ENCODE measurements around the gene DGKH.
"Not testable (repeated sequence)": the region's sequence is repeated elsewhere in the genome, so short reads cannot be mapped to it uniquely, and the experiment has no call there.

Gene DGKH

DNA sequence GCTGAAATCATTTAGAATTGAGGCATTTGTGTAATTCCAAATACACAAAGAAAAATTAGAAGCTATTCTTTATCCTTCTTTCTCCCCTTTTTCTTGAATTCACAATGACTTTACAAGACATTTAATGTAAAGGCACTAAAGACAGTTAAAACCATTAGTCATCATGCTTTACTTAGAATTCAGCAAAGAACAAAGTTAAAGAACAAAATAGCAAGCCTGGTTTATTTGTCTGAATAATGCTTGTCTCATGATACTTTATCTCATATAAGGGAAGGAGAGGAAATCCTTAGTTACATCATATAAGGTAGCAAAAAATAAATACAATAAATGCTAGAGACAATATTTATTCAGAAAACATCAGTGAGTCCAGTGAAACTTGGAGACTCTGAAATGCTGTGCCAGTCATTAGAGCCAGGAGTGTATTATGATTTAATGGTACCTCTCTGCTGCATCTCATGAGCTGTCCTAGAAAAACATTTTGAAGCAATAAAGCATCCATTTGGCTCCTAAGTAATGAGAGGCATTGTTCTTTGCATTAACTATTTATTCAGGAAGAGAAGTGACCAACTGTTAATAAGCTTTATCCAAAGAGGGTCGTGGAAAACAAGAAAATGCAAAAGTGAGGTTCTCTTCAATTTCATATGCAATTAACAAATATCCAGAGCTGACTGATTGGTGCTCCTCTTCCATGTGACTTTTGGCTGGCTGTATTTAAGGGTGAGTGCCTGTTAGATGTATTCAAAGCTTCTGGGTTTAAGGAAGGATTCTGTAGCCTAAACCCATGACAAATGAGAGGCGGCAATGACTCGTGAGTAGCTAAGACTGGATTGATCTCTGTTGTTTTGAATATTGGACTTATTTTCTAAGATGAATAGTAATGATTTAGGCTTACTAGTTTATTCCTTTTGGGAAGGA is 105.0 kb downstream of the DGKH start:
- Histone ChIP-seq H3K4me3 (ENCODE audit: control insufficient read depth in 1 of 7, extremely low read depth in 1 of 7, insufficient read depth in 4 of 7, low read depth in 2 of 7, low read length in 6 of 7) (no peak overlapping the region), H3K4me1 (ENCODE audit: control extremely low read depth in 1 of 4, control insufficient read depth in 4 of 4, insufficient read depth in 4 of 4, low read length in 3 of 4) (no peaks in the 10 kb centered on the region), H3K27me3 (replicated peaks in 2 of 5; ENCODE audit: control insufficient read depth in 4 of 5, insufficient read depth in 5 of 5, low read length in 4 of 5) (no peaks in the 10 kb centered on the region), H3K27ac (ENCODE audit: insufficient read depth in 1 of 2, low read depth in 1 of 2, low read length in 2 of 2, poor library complexity in 1 of 2, severe bottlenecking in 2 of 2) (no peak overlapping the region), H3K36me3 (ENCODE audit: control insufficient read depth in 4 of 4, insufficient read depth in 4 of 4, low read length in 3 of 4) (no peaks in the 10 kb centered on the region), H3K9me3 (ENCODE audit: control extremely low read depth in 1 of 5, control insufficient read depth in 4 of 5, insufficient read depth in 2 of 5, low read depth in 1 of 5, low read length in 4 of 5) (no peaks in the 10 kb centered on the region)
- ChIA-PET CTCF (no interaction called here), POLR2A (no interaction called here)
- whole genome bisulfite sequencing (ENCODE audit: insufficient coverage) = 100% methylated on average over 3 of the region's 3 CpGs
- no peak for DNase-seq

DNA sequence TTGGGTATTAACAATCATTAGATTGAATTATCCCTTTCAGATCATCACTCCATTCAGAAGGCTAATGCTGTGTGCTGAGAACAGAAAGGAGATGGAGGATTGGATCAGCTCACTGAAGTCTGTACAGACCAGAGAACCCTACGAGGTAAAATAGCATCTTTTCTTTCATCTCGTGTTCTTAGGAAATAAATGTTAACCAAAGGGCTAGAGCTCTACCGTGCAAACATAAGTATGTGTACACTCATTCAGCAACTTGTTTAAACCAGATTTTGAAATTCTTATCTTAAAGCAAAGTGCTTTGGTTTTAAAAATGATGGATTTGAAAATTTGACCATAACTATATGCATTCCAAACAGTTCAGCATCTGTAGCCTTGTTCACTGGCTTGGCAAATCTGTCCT is 106.8 kb downstream of the DGKH start:
- no peaks in the 10 kb centered on the region for H3K4me1 ChIP-seq (ENCODE audit: control extremely low read depth in 1 of 4, control insufficient read depth in 4 of 4, insufficient read depth in 4 of 4, low read length in 3 of 4)
- 100% methylated on average over 2 of the region's 3 CpGs for WGBS (ENCODE audit: insufficient coverage)

DNA sequence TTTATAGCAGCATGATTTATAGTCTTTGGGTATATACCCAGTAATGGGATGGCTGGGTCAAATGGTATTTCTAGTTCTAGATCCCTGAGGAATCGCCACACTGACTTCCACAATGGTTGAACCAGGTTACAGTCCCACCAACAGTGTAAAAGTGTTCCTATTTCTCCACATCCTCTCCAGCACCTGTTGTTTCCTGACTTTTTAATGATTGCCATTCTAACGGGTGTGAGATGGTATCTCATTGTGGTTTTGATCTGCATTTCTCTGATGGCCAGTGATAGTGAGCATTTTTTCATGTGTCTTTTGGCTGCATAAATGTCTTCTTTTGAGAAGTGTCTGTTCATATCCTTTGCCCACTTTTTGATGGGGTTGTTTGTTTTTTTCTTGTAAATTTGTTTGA is 114.9 kb downstream of the DGKH start:
- POLR2A ChIA-PET; DNase-seq; H3K9me3 ChIP-seq (ENCODE audit: control extremely low read depth in 1 of 5, control insufficient read depth in 4 of 5, insufficient read depth in 2 of 5, low read depth in 1 of 5, low read length in 4 of 5); H3K36me3 ChIP-seq (ENCODE audit: control insufficient read depth in 4 of 4, insufficient read depth in 4 of 4, low read length in 3 of 4); H3K4me3 ChIP-seq (ENCODE audit: control insufficient read depth in 1 of 7, extremely low read depth in 1 of 7, insufficient read depth in 4 of 7, low read depth in 2 of 7, low read length in 6 of 7); CTCF ChIA-PET; H3K4me1 ChIP-seq (ENCODE audit: control extremely low read depth in 1 of 4, control insufficient read depth in 4 of 4, insufficient read depth in 4 of 4, low read length in 3 of 4); H3K27me3 ChIP-seq (replicated peaks in 2 of 5; ENCODE audit: control insufficient read depth in 4 of 5, insufficient read depth in 5 of 5, low read length in 4 of 5); H3K27ac ChIP-seq (ENCODE audit: insufficient read depth in 1 of 2, low read depth in 1 of 2, low read length in 2 of 2, poor library complexity in 1 of 2, severe bottlenecking in 2 of 2): not testable (repeated sequence)
- no CpG with 5 or more reads among the region's 2 CpGs for WGBS (ENCODE audit: insufficient coverage)

More for the DNA sequence above, 106.8 kb downstream of the DGKH start:
- POLR2A ChIA-PET = no interaction called here
- H3K36me3 ChIP-seq (ENCODE audit: control insufficient read depth in 4 of 4, insufficient read depth in 4 of 4, low read length in 3 of 4) = peaks cover 0 to 2% (median 0%) of the 10 kb centered on the region in 4 experiments
- DNase-seq = no peak
- H3K27me3 ChIP-seq (replicated peaks in 2 of 5; ENCODE audit: control insufficient read depth in 4 of 5, insufficient read depth in 5 of 5, low read length in 4 of 5) = no peaks in the 10 kb centered on the region
- no peak overlapping the region for H3K27ac ChIP-seq (ENCODE audit: insufficient read depth in 1 of 2, low read depth in 1 of 2, low read length in 2 of 2, poor library complexity in 1 of 2, severe bottlenecking in 2 of 2)
- H3K4me3 ChIP-seq (ENCODE audit: control insufficient read depth in 1 of 7, extremely low read depth in 1 of 7, insufficient read depth in 4 of 7, low read depth in 2 of 7, low read length in 6 of 7) = no peak overlapping the region
- H3K9me3 ChIP-seq (ENCODE audit: control extremely low read depth in 1 of 5, control insufficient read depth in 4 of 5, insufficient read depth in 2 of 5, low read depth in 1 of 5, low read length in 4 of 5) = no peaks in the 10 kb centered on the region
- CTCF ChIA-PET = no interaction called here

DNA sequence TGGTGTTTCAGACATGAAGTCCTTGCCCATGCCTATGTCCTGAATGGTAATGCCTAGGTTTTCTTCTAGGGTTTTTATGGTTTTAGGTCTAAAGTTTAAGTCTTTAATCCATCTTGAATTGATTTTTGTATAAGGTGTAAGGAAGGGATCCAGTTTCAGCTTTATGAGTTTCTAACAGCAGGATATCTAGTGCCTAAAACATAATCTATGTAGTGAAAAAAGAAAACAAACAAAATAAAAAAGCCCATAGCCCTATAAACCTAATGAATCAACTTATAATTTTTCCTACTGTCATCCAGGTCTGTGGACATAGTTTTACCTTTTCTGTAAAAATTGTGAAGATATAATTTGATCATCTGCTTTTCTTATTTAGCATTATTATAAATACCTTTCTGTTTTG is 115.5 kb downstream of the DGKH start:
- CTCF ChIA-PET; H3K36me3 ChIP-seq (ENCODE audit: control insufficient read depth in 4 of 4, insufficient read depth in 4 of 4, low read length in 3 of 4); DNase-seq; H3K4me1 ChIP-seq (ENCODE audit: control extremely low read depth in 1 of 4, control insufficient read depth in 4 of 4, insufficient read depth in 4 of 4, low read length in 3 of 4); H3K27ac ChIP-seq (ENCODE audit: insufficient read depth in 1 of 2, low read depth in 1 of 2, low read length in 2 of 2, poor library complexity in 1 of 2, severe bottlenecking in 2 of 2); H3K4me3 ChIP-seq (ENCODE audit: control insufficient read depth in 1 of 7, extremely low read depth in 1 of 7, insufficient read depth in 4 of 7, low read depth in 2 of 7, low read length in 6 of 7); H3K9me3 ChIP-seq (ENCODE audit: control extremely low read depth in 1 of 5, control insufficient read depth in 4 of 5, insufficient read depth in 2 of 5, low read depth in 1 of 5, low read length in 4 of 5); POLR2A ChIA-PET; H3K27me3 ChIP-seq (replicated peaks in 2 of 5; ENCODE audit: control insufficient read depth in 4 of 5, insufficient read depth in 5 of 5, low read length in 4 of 5): not testable (repeated sequence)

DNA sequence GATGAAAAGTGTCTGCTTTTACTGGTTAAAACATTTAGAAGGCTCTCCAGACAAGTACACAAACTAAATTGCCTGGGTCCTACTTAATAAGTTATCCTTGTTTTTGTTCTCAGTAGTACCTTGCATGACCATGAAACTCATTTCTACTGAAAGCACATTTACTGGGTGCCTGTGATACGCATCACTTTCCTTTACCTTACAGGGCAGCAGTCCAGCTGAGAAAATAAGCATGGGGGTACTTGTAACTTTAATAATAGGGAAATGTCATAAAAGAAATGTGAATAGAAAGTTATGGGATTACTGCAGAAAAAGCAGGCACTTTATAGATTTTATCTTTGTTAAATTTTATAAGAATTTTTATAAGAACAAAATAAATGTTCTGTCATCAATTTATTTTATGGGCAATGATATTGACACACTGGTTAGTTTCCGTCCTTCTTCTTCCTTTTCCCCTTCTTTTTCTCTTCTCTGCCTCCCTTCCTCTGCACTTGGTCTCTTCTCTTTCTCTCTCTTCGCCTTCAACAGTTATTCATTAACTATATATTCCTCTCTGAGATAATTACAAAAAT is 116.2 kb downstream of the DGKH start:
- H3K4me3 ChIP-seq (ENCODE audit: control insufficient read depth in 1 of 7, extremely low read depth in 1 of 7, insufficient read depth in 4 of 7, low read depth in 2 of 7, low read length in 6 of 7) = no peak overlapping the region
- DNase-seq = no peak
- ChIA-PET POLR2A (no interaction called here), CTCF (no interaction called here)
- no peaks in the 10 kb centered on the region for H3K4me1 ChIP-seq (ENCODE audit: control extremely low read depth in 1 of 4, control insufficient read depth in 4 of 4, insufficient read depth in 4 of 4, low read length in 3 of 4)
- H3K36me3 ChIP-seq (ENCODE audit: control insufficient read depth in 4 of 4, insufficient read depth in 4 of 4, low read length in 3 of 4) = peaks cover 2 to 10% (median 4%) of the 10 kb centered on the region in 4 experiments
- no peak overlapping the region for H3K27ac ChIP-seq (ENCODE audit: insufficient read depth in 1 of 2, low read depth in 1 of 2, low read length in 2 of 2, poor library complexity in 1 of 2, severe bottlenecking in 2 of 2)
- no peaks in the 10 kb centered on the region for H3K27me3 ChIP-seq (replicated peaks in 2 of 5; ENCODE audit: control insufficient read depth in 4 of 5, insufficient read depth in 5 of 5, low read length in 4 of 5)
- H3K9me3 ChIP-seq (ENCODE audit: control extremely low read depth in 1 of 5, control insufficient read depth in 4 of 5, insufficient read depth in 2 of 5, low read depth in 1 of 5, low read length in 4 of 5) = no peaks in the 10 kb centered on the region
- 100% methylated on average over 1 of the region's 3 CpGs for WGBS (ENCODE audit: insufficient coverage)

DNA sequence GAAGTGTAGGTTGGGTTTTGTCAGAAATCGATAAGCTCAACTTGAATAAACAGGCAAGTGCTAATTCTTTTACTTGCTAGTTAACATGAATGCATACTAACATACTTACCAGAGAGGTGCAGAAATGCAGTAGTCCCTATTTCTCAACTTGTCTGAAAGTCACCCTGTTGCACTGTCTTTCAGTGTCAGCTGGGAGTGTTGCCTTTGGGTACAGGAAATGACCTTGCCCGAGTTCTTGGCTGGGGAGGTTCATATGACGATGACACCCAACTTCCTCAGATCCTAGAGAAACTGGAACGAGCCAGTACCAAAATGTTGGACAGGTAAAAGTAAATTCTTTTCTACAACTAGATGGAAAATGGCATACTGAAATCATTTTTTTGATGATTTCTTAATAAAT is 120.0 kb downstream of the DGKH start:
- ChIA-PET CTCF (no interaction called here), POLR2A (no interaction called here)
- no peak for DNase-seq
- Histone ChIP-seq H3K36me3 (ENCODE audit: control insufficient read depth in 4 of 4, insufficient read depth in 4 of 4, low read length in 3 of 4) (peaks cover 0 to 10% (median 4%) of the 10 kb centered on the region in 4 experiments), H3K9me3 (ENCODE audit: control extremely low read depth in 1 of 5, control insufficient read depth in 4 of 5, insufficient read depth in 2 of 5, low read depth in 1 of 5, low read length in 4 of 5) (no peaks in the 10 kb centered on the region), H3K27ac (ENCODE audit: insufficient read depth in 1 of 2, low read depth in 1 of 2, low read length in 2 of 2, poor library complexity in 1 of 2, severe bottlenecking in 2 of 2) (no peak overlapping the region), H3K4me3 (ENCODE audit: control insufficient read depth in 1 of 7, extremely low read depth in 1 of 7, insufficient read depth in 4 of 7, low read depth in 2 of 7, low read length in 6 of 7) (no peak overlapping the region), H3K4me1 (ENCODE audit: control extremely low read depth in 1 of 4, control insufficient read depth in 4 of 4, insufficient read depth in 4 of 4, low read length in 3 of 4) (no peaks in the 10 kb centered on the region), H3K27me3 (replicated peaks in 2 of 5; ENCODE audit: control insufficient read depth in 4 of 5, insufficient read depth in 5 of 5, low read length in 4 of 5) (no peaks in the 10 kb centered on the region)
- 100% methylated on average over 1 of the region's 4 CpGs for WGBS (ENCODE audit: insufficient coverage)

DNA sequence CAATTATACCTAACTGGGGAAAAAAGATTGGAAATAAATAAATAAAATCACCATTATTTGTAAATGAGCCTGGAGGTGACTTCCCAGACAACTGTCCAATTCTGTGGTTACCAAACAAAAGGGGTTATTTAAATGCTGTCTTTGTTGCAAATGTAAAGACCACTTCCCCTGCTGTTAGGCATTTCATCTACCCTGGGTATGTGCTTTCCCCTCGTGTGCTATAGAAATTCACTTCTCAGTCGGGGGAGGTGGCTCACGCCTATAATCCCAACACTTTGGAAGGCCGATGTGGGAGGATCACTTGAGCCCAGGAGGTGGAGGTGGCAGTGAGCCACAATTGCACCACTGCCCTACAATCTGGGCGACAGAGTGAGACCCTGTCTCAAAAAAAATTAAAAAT is 121.6 kb downstream of the DGKH start:
- Histone ChIP-seq H3K4me1 (ENCODE audit: control extremely low read depth in 1 of 4, control insufficient read depth in 4 of 4, insufficient read depth in 4 of 4, low read length in 3 of 4) (no peaks in the 10 kb centered on the region), H3K36me3 (ENCODE audit: control insufficient read depth in 4 of 4, insufficient read depth in 4 of 4, low read length in 3 of 4) (peaks cover 0 to 10% (median 4%) of the 10 kb centered on the region in 4 experiments), H3K9me3 (ENCODE audit: control extremely low read depth in 1 of 5, control insufficient read depth in 4 of 5, insufficient read depth in 2 of 5, low read depth in 1 of 5, low read length in 4 of 5) (no peaks in the 10 kb centered on the region), H3K4me3 (ENCODE audit: control insufficient read depth in 1 of 7, extremely low read depth in 1 of 7, insufficient read depth in 4 of 7, low read depth in 2 of 7, low read length in 6 of 7) (no peak overlapping the region), H3K27ac (ENCODE audit: insufficient read depth in 1 of 2, low read depth in 1 of 2, low read length in 2 of 2, poor library complexity in 1 of 2, severe bottlenecking in 2 of 2) (no peak overlapping the region), H3K27me3 (replicated peaks in 2 of 5; ENCODE audit: control insufficient read depth in 4 of 5, insufficient read depth in 5 of 5, low read length in 4 of 5) (no peaks in the 10 kb centered on the region)
- WGBS (ENCODE audit: insufficient coverage) = 100% methylated on average over 2 of the region's 5 CpGs
- DNase-seq = no peak
- POLR2A ChIA-PET = no interaction called here
- CTCF ChIA-PET = no interaction called here
